ENCODE results near the gene TANGO6. TPM values are rescaled to one million over a fixed set of nuclear protein-coding genes. Genes with fewer than 3 reads are reported as not detected.

The TANGO6 gene
- total and polyA plus RNA-seq, 4 donors = 5.4 to 26.6 (median 13.2) TPM

DNA sequence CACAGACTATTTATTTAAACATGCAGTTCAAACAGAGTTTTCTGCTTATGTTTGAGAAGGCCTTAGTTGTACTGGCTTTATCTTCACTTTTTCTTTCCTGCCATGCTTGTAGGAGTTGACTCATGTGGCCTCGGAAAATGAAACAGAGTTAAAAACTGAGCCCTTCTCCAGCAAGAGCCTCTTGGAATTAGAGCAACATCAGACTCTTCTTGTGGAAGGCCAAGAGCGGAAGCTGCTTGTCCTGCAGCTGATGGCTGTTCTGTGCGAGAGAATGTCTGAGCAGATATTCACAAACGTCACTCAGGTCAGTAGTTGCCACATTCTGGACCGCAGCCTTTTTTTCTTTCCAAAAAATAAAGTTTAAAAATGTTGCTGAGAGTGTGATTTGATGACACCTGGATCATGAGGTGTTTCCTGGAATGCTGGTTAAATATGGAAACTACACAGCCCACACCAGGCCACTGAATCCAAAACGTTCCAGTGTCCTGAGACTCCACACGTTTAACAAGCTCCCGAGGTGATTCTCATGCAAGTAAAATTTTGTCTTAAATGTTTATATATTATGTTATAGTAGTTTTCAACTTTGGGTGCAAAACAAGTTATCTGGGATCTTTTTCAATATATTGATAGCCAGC is 65.9 kb downstream of the TANGO6 start:
- ATAC-seq (ENCODE audit: low FRiP score) (no peak), DNase-seq (no peak)
- Histone ChIP-seq H3K4me3 (ENCODE audit: low read length in 2 of 2) (no peak overlapping the region), H3K27ac (ENCODE audit: low read depth in 1 of 2, low read length in 2 of 2) (no peak overlapping the region), H3K9me3 (ENCODE audit: control insufficient read depth, low read length) (no peaks in the 10 kb centered on the region), H3K4me1 (ENCODE audit: control insufficient read depth in 1 of 2, insufficient read depth in 2 of 2, low read length in 2 of 2) (no peaks in the 10 kb centered on the region), H3K27me3 (ENCODE audit: control insufficient read depth in 1 of 2, insufficient read depth in 2 of 2, low read length in 1 of 2) (no peaks in the 10 kb centered on the region), H3K36me3 (ENCODE audit: control insufficient read depth in 1 of 2, insufficient read depth in 2 of 2, low read length in 1 of 2) (peaks cover 2 to 13% of the 10 kb centered on the region in 2 donors)
- intact Hi-C loops (cut with DNase I) = no loop called here
- WGBS, 2 donors = 80% methylated on average over 8 of the region's 8 CpGs

DNA sequence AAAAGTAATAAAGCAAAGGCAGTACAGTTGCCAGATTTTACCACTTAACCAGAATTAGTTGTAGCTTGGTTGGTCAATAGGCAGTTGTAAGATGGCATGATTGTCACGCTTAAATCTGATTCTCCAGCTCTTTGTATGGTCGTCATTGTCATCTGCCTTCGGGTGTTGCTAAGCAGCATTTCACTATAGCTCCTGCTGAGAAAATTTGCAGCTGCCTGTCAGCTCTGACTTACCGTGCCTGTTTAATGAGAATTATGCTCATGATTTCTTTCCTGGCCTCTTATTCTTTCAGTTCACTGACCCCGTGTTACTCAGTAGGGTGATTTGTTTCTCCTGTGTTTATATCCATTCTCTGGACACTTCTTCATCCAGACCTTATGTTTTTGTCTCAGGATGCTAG is 66.7 kb downstream of the TANGO6 start:
- intact Hi-C loops (cut with DNase I) = no loop called here
- WGBS, 2 donors = 58 to 62% methylated on average over 5 of the region's 5 CpGs
- no peak overlapping the region for H3K27ac ChIP-seq (ENCODE audit: low read depth in 1 of 2, low read length in 2 of 2)
- ATAC-seq (ENCODE audit: low FRiP score) = no peak
- H3K36me3 ChIP-seq (ENCODE audit: control insufficient read depth in 1 of 2, insufficient read depth in 2 of 2, low read length in 1 of 2) = peaks cover 2 to 13% of the 10 kb centered on the region in 2 donors
- H3K4me3 ChIP-seq (ENCODE audit: low read length in 2 of 2) = no peak overlapping the region
- no peaks in the 10 kb centered on the region for H3K4me1 ChIP-seq (ENCODE audit: control insufficient read depth in 1 of 2, insufficient read depth in 2 of 2, low read length in 2 of 2)
- H3K9me3 ChIP-seq (ENCODE audit: control insufficient read depth, low read length) = no peaks in the 10 kb centered on the region
- no peaks in the 10 kb centered on the region for H3K27me3 ChIP-seq (ENCODE audit: control insufficient read depth in 1 of 2, insufficient read depth in 2 of 2, low read length in 1 of 2)
- no peak for DNase-seq

DNA sequence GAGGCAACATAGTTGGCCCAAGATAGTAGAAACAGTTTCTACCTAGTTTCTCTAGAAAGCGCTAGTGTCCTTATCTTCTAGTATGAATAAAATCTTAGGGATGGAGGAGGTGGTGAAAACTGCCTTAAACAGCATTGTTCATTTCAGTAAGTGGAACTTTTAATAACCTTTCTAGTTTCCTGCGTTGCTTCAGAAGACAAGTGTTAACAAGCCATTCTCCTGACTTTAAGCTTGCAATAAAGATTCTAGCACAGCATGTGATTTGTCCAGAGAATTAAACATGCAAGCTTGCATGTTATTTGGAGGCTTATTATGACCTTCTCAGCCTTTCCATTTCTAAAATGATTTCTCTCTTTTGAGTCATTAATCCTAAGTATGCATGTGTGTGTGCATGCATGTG is 72.3 kb downstream of the TANGO6 start:
- Histone ChIP-seq H3K27ac (ENCODE audit: low read depth in 1 of 2, low read length in 2 of 2) (no peak overlapping the region), H3K9me3 (ENCODE audit: control insufficient read depth, low read length) (no peaks in the 10 kb centered on the region), H3K4me1 (ENCODE audit: control insufficient read depth in 1 of 2, insufficient read depth in 2 of 2, low read length in 2 of 2) (no peaks in the 10 kb centered on the region), H3K36me3 (ENCODE audit: control insufficient read depth in 1 of 2, insufficient read depth in 2 of 2, low read length in 1 of 2) (peaks cover 0 to 8% of the 10 kb centered on the region in 2 donors), H3K4me3 (ENCODE audit: low read length in 2 of 2) (no peak overlapping the region), H3K27me3 (ENCODE audit: control insufficient read depth in 1 of 2, insufficient read depth in 2 of 2, low read length in 1 of 2) (no peaks in the 10 kb centered on the region)
- intact Hi-C loops (cut with DNase I) = no loop called here
- 82 to 83% methylated on average over 2 of the region's 2 CpGs for WGBS, 2 donors
- ATAC-seq (ENCODE audit: low FRiP score) (no peak), DNase-seq (no peak)

DNA sequence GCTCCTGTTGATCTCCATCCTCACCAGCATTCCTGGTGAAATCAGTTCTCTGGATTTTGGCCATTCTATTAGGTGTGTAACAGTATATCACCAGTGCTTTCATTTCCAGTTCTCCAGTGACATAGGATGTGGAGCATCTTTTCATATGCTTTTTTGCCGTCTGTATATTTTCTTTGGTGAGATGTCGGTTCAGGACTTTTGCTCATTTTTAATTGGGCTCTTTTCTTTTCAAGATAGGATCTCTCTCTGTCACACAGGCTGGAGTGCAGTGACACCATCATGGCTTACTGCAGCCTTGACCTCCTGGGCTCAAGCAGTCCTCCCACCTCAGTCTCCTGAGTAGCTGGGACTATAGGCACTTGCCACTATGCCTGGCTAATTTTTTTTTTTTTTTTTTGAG is 74.2 kb downstream of the TANGO6 start:
- Histone ChIP-seq H3K27me3 (ENCODE audit: control insufficient read depth in 1 of 2, insufficient read depth in 2 of 2, low read length in 1 of 2) (no peaks in the 10 kb centered on the region), H3K9me3 (ENCODE audit: control insufficient read depth, low read length) (no peaks in the 10 kb centered on the region), H3K27ac (ENCODE audit: low read depth in 1 of 2, low read length in 2 of 2) (no peak overlapping the region), H3K36me3 (ENCODE audit: control insufficient read depth in 1 of 2, insufficient read depth in 2 of 2, low read length in 1 of 2) (peaks cover 0 to 8% of the 10 kb centered on the region in 2 donors), H3K4me3 (ENCODE audit: low read length in 2 of 2) (no peak overlapping the region), H3K4me1 (ENCODE audit: control insufficient read depth in 1 of 2, insufficient read depth in 2 of 2, low read length in 2 of 2) (no peaks in the 10 kb centered on the region)
- DNase-seq (no peak), ATAC-seq (ENCODE audit: low FRiP score) (no peak)
- 94 to 97% methylated on average over 2 of the region's 2 CpGs for WGBS, 2 donors
- intact Hi-C loops (cut with DNase I) = no loop called here

DNA sequence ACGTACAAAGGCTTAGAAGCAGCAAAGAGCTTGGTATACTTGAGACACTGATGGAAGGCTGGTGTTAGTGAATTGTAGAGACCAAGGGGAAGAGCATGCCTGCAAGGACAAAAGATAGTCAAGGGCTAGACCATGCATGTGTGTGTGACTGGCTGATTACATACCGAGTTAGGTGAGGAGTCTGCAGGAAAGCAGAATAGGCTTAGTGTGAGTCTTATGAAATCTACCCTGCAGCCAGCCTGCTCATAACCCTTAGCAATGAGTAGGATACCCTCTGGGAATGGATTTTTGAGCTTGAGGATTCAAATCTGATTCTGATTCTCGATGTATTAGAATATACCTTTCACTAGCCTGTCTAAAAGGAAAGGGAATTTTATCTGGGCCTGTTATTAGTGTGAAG is 77.0 kb downstream of the TANGO6 start:
- H3K27me3 ChIP-seq (ENCODE audit: control insufficient read depth in 1 of 2, insufficient read depth in 2 of 2, low read length in 1 of 2) = no peaks in the 10 kb centered on the region
- intact Hi-C loops (cut with DNase I) = no loop called here
- 98% methylated on average over 3 of the region's 3 CpGs for WGBS, 2 donors
- ATAC-seq (ENCODE audit: low FRiP score) = no peak
- no peak overlapping the region for H3K27ac ChIP-seq (ENCODE audit: low read depth in 1 of 2, low read length in 2 of 2)
- H3K36me3 ChIP-seq (ENCODE audit: control insufficient read depth in 1 of 2, insufficient read depth in 2 of 2, low read length in 1 of 2) = peaks cover 0 to 8% of the 10 kb centered on the region in 2 donors
- DNase-seq = no peak
- H3K9me3 ChIP-seq (ENCODE audit: control insufficient read depth, low read length) = no peaks in the 10 kb centered on the region
- H3K4me3 ChIP-seq (ENCODE audit: low read length in 2 of 2) = no peak overlapping the region
- no peaks in the 10 kb centered on the region for H3K4me1 ChIP-seq (ENCODE audit: control insufficient read depth in 1 of 2, insufficient read depth in 2 of 2, low read length in 2 of 2)

DNA sequence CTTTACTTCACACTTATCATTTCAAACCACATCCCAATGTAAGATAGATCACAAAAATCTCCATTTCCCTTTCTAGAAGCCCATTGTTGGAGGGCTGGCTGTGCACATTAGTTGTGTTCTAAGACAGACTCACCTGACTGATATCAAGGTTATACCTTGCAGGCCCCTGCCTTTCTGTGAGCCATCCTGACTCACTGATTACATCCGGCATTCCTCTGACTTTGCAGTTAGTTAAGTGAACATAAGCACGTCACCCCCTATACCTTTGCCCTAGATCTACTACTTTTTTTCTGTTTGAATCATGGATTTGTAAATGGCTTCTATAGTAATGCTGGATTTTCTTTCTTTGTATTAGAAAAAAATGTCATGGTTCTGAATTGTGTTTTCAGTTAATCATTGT is 78.3 kb downstream of the TANGO6 start:
- Histone ChIP-seq H3K27ac (ENCODE audit: low read depth in 1 of 2, low read length in 2 of 2) (no peak overlapping the region), H3K4me1 (ENCODE audit: control insufficient read depth in 1 of 2, insufficient read depth in 2 of 2, low read length in 2 of 2) (no peaks in the 10 kb centered on the region), H3K27me3 (ENCODE audit: control insufficient read depth in 1 of 2, insufficient read depth in 2 of 2, low read length in 1 of 2) (no peaks in the 10 kb centered on the region), H3K4me3 (ENCODE audit: low read length in 2 of 2) (no peak overlapping the region), H3K9me3 (ENCODE audit: control insufficient read depth, low read length) (no peaks in the 10 kb centered on the region), H3K36me3 (ENCODE audit: control insufficient read depth in 1 of 2, insufficient read depth in 2 of 2, low read length in 1 of 2) (peaks cover 0 to 6% of the 10 kb centered on the region in 2 donors)
- ATAC-seq (ENCODE audit: low FRiP score) = no peak
- DNase-seq = no peak
- 96 to 98% methylated on average over 2 of the region's 2 CpGs for WGBS, 2 donors
- intact Hi-C loops (cut with DNase I) = no loop called here

DNA sequence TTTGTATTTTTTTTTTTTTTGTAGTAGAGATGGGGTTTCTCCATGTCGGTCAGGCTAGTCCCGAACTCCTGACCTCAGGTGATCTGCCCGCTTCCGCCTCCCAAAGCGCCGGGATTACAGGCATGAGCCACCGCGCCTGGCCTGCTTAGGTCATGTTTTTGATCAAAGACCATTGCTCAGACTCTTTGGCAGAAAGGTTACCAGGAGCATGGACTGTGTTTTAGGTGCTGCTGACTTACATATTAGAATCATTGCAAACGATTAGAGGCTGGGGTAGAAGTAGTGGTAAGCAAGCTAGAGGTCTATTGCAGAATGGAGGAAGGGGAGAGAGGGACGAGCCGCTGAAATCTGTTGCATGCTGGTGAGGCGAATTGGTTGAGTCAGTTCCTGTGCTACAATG is 79.8 kb downstream of the TANGO6 start:
- no peaks in the 10 kb centered on the region for H3K4me1 ChIP-seq (ENCODE audit: control insufficient read depth in 1 of 2, insufficient read depth in 2 of 2, low read length in 2 of 2)
- H3K36me3 ChIP-seq (ENCODE audit: control insufficient read depth in 1 of 2, insufficient read depth in 2 of 2, low read length in 1 of 2) = peaks cover 0 to 15% of the 10 kb centered on the region in 2 donors
- no peaks in the 10 kb centered on the region for H3K9me3 ChIP-seq (ENCODE audit: control insufficient read depth, low read length)
- DNase-seq (no peak), ATAC-seq (ENCODE audit: low FRiP score) (no peak)
- H3K27me3 ChIP-seq (ENCODE audit: control insufficient read depth in 1 of 2, insufficient read depth in 2 of 2, low read length in 1 of 2) = no peaks in the 10 kb centered on the region
- no peak overlapping the region for H3K27ac ChIP-seq (ENCODE audit: low read depth in 1 of 2, low read length in 2 of 2)
- intact Hi-C loops (cut with DNase I) = no loop called here
- WGBS, 2 donors = 96 to 97% methylated on average over 12 of the region's 12 CpGs
- H3K4me3 ChIP-seq (ENCODE audit: low read length in 2 of 2) = no peak overlapping the region

DNA sequence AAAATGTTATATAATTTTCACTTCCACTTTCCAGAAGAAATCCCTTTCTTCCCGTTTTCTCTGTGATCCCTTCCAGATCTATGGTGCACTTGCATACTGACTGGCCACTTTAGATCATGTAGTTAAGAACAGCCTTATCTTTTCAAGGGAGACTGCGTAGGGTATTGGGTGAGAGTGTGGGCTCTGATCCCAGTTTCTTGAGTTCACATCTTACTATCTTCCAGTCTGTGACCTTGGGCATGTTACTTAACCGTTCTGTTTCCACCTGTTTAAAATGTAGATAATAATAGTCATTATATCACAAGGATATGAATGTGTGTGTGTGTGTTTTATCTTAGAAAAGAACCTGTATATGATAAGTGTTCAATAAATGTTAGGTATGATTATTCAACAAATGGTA is 83.7 kb downstream of the TANGO6 start:
- peaks cover 0 to 16% of the 10 kb centered on the region in 2 donors for H3K36me3 ChIP-seq (ENCODE audit: control insufficient read depth in 1 of 2, insufficient read depth in 2 of 2, low read length in 1 of 2)
- intact Hi-C loops (cut with DNase I) = no loop called here
- no peak overlapping the region for H3K4me3 ChIP-seq (ENCODE audit: low read length in 2 of 2)
- ATAC-seq (ENCODE audit: low FRiP score) = no peak
- 87% methylated on average over 3 of the region's 3 CpGs for WGBS, 2 donors
- no peak overlapping the region for H3K27ac ChIP-seq (ENCODE audit: low read depth in 1 of 2, low read length in 2 of 2)
- DNase-seq = no peak
- H3K4me1 ChIP-seq (ENCODE audit: control insufficient read depth in 1 of 2, insufficient read depth in 2 of 2, low read length in 2 of 2) = no peaks in the 10 kb centered on the region
- H3K9me3 ChIP-seq (ENCODE audit: control insufficient read depth, low read length) = no peaks in the 10 kb centered on the region
- H3K27me3 ChIP-seq (ENCODE audit: control insufficient read depth in 1 of 2, insufficient read depth in 2 of 2, low read length in 1 of 2) = no peaks in the 10 kb centered on the region

DNA sequence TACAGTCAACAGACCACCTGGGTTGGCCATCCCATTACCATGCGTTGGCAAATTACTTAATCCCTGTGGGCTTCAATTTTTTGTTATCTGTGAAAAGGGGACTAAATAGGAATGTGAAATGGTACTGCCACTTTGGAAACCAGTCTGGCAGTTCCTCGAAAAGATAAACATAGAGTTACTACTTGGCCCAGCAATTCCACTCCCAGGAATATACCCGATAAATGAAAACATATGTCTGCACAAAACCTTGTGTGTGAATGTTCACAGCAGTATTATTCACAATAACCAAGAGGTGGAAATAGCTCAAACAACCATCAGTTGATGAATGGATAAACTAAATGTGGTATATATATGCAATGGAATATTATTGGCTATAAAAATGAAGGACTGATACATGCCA is 87.9 kb downstream of the TANGO6 start:
- Histone ChIP-seq H3K36me3 (ENCODE audit: control insufficient read depth in 1 of 2, insufficient read depth in 2 of 2, low read length in 1 of 2) (peaks cover 0 to 16% of the 10 kb centered on the region in 2 donors), H3K4me1 (ENCODE audit: control insufficient read depth in 1 of 2, insufficient read depth in 2 of 2, low read length in 2 of 2) (no peaks in the 10 kb centered on the region), H3K27me3 (ENCODE audit: control insufficient read depth in 1 of 2, insufficient read depth in 2 of 2, low read length in 1 of 2) (no peaks in the 10 kb centered on the region), H3K9me3 (ENCODE audit: control insufficient read depth, low read length) (no peaks in the 10 kb centered on the region), H3K4me3 (ENCODE audit: low read length in 2 of 2) (no peak overlapping the region), H3K27ac (ENCODE audit: low read depth in 1 of 2, low read length in 2 of 2) (no peak overlapping the region)
- ATAC-seq (ENCODE audit: low FRiP score) (no peak), DNase-seq (no peak)
- WGBS, 2 donors = 49 to 65% methylated on average over 3 of the region's 3 CpGs
- intact Hi-C loops (cut with DNase I) = no loop called here
